HuH-7 (cell line): Measurements from ENCODE around the gene CEP85L.

Experiments
- DNase-seq: peaks from one replicate; pipeline ENCODE4 v3.0.0; 2011; ENCODE audit warnings: low spot score

Gene CEP85L

DNA sequence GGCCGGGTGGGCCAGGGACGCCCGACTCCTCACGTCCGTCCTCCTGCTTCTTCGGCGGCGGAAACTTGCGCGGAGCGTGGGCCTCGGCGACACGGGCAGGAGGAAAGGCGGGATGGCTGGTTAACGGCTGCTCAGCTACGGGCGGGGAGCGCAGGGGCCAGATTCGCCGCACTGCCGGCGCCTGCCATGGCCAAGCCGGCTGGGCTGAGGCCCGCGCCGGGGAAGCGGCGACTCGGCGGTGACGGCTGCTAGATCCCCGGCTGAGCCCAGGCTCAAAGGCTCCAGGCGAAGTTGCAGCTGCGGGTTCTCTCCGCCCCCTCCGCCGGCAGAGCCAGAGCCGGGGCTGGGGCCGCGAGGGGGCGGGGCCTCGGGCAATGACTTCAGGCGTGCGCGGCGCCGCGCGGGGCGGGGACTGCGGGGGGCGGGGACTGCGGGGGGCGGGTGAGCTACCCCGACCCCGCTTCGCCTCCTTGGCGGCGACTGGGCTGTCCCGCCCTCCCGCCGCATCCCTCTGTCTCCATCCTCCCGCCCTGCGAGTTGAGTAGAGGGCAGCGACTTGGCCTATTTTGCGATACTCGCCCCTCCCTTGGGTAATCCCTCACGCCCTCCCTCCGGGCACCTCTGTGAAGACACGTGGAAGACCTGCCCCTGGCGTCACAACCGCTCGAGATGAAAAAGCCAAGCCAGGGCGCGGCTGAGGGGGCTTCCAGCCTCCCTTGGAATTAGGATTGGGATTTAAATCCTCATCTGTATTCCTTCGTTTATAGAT is at the start of gene CEP85L:
CEP85L (minus strand) TSS at position 310 of the 769 bp plus-strand sequence. CDS start 322 bp downstream, outside the sequence.
- peak; percentile 89 for DNase-seq

DNA sequence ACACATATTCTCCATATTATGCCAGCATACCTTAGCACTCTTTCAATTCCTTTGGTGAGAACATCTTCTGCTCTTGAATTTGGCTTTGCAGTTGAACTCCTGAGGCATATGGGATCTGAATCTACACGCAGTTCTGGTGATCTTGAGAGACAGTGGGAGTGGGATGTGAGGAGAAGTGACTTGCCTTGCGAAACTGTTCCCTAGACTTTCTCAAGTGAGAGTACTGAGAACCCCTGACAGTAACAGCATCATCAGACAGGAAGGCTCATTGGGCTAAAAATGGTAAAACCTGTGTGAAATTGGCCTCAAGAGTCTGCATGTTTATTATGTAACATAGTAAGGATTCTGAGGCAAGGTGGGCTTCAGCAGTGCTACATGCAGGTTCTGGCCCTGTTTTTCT is 49.1 kb upstream of the CEP85L start:
- no peak for DNase-seq

DNA sequence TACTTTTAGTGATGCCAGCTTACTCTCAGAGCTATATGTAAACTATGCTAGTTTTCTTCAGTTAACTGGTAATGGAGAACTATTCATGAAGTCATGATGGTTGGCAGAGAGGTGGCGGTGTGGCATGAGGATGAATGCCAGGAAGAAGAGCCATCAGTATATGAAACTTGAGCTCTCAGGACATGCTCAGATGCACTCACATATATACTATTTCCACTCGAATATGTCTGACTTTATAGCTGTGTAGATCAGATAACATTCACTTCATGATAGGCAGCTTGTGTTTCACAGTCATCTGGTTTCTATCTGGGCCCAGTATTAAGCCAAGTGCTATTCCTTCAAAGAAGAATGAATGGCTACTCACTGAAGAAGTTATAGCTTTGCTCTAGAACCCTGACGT is 46.2 kb upstream of the CEP85L start:
- DNase-seq = no peak

DNA sequence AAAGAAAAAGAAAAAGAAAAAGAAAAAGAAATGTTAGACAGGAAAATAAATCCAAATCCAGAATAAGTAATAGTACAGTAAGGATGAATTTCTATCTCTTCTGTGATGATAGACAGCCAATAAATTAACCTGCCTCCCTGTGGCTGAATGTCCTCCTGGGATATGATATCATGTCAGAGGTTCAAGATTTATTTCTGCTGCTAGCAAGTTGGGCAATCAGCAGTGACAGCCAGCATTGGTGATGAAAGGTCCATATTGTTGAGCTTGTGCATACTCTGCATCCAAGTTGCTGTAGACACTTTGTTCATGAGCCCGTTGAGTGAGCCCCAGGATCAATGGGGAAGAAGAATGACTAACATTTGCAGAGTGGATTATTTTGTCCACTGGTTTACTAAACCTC is 44.9 kb upstream of the CEP85L start:
- DNase-seq = no peak

DNA sequence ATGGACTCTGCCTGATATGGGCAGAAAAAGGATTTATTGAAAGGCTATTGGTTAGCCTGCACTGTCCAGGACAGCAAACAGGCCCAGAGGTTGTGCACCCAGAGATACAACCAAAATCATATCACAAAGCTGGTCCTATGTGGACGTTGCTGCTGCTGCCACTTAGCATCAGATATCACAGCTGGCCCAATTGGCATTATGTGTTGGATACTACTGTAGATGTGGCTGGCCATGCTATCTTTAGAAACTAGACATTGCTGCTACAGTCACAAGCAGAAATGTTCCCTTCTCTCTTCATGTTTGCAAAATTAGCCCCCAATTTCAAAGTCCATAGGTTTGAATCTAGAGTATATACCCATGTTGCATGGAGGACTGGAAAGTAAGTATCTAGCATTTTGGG is 42.2 kb upstream of the CEP85L start:
- DNase-seq = no peak

DNA sequence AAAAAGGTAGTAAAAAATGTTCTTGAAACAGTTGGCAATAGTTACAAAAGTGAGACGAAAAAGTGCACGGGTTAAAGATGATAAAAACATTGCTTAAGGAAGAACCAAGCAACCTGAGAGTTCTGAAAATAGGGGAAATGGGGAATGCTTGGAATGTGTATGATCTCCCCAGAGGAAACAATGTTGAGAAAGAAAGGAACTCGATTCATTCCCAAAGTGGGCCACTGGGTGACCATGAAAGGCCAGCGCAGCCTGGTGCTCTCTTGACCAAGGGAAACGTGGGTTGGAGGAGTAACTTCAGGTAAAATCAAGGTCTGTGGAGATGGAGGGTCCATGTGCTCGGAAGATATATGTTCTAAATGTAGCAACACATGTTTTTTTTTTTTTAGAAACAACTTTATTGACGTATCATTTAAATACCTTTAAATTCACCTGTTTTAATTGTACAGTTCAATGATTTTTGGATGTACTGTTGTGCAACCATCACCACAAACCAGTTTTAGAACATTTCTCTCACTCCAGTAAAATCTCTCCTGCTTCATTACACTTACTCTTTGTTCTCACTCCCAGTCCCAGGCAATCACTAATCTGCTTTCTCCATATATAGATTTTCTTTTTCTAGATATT is 34.5 kb upstream of the CEP85L start:
- no peak for DNase-seq

DNA sequence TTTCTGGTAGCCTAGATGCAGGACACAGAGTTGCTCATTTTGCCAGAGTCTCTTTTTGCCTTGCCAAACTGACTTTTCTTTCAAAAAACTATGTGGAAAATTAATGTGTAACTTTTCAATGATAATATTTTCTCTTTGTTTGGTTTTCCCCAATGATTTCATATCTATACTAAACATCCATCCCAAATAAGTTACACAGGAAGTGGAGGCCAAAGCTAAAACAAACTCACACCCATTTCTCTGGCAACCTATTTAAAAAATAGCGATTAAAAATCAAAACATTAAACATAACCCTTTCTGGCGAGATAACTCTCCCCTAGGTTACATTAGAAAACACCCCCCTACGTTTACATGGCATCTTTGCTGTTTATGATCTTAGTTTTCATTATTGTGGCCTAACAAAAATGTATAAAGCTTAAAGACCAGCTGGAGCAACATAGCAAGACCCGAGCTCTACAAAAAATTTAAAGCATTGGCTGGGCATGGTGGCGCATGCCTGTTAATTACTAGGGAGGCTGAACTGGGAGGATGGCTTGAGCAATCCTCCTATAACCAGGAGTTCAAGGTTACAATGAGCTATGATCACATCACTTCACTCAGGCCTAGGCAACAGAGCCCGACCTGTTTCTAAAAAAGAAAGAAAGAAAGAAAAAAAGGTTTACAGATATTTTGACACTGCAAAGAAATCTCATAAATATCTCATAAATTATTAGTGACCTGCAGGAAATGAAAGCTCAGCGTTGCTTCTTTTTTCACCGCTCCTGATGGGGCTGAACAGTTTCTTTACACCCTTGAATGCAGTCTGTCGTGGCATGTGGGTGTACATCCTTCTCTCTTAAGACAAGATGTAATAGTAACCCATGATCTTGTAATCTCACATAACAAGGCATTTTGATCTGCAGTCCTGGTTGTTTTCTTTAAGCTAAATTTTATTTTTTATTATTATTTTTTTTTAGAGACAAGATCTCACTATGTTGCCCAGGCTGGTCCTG is 32.8 kb upstream of the CEP85L start:
- no peak for DNase-seq

DNA sequence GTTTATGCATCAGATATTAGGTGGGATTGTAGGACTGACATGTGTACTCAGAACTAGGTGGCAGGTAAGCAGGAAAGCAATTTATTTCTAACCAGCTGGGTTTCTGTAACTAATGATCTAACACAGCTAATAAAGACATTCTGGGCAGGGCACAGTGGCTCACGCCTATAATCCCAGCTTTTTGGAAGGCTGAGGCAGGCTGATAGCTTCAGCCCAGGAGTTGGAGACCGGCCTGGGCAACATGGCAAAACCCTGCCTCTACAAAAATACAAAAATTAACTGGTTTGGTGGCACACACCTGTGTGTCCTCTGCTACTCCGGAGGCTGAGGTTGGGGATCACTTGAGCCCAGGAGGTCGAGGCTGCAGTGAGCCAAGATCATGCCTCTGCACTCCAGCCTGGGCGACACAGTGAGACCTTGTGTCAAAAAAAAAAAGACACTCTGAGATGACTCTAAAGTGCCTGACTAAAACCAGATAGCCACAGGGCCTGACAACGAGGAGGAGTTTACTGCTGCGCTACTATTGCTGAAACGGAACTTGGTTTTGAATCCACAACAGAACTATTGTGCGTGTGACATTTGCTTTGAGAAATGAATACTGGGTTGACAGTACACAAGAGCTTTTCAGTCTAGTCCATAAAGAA is 29.2 kb upstream of the CEP85L start:
- no peak for DNase-seq

DNA sequence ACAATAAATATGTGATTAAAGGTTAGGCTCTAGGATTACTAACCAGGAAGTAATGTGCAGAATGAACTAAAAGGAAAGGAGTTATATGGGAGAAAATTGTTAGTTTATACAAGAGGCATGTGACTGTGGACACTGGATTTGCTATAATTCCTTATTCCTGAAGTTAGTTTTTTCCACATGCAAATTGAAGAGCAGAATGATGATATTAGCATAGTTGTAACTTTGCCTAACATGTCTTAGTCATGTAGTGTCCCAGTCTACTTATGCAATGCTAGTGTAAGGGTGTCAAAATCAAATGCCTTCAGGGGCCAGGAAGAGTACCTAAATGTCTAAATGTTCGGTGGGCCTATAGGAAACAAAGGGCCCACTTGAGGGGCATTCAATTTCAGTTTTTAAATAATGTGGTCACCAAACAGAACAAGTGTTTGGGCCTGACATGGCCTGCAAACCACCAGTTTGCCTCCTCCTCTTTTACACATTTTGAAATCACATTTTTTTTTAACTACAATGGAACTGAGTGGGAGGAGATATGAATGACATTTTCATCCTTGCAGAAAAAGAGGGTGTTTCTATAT is 28.0 kb upstream of the CEP85L start:
- DNase-seq = no peak

DNA sequence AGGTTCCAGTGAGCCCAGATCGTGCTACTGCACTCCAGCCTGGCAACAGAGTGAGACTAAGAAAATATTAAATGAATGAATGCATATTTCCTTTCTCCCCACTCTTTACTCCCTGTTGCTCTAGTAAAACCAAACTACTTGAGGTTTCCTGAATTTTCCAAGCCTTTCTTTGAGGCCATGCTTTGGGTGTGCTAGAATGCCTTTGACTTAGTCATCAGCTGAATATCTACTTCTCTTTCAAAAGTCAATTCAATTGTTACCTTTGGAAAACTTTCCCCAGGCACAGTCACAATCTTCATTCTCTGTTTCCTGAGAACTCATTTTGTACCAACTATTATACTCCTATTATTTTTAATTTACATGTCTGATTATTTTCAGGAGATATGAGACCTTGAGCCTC is 27.5 kb upstream of the CEP85L start:
- DNase-seq = no peak

DNA sequence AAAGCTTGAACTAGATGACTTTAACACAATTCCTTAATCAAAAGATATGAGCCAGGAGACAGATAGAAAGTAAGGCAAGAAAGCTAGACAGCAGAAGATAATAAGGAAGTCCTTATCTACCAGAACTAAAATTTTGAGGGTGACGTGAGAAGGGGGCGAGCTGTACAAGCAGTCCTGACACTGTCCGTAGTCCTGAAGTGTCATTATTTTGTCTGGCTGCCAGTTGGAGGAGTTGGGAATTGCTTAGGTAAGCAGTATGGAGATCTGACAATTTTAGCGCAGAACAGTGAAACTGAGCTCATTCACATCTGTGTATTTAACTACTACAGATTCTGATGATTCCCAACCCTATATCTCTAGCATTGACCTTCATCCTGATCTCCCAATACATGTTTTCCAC is 25.8 kb upstream of the CEP85L start:
- DNase-seq = no peak

DNA sequence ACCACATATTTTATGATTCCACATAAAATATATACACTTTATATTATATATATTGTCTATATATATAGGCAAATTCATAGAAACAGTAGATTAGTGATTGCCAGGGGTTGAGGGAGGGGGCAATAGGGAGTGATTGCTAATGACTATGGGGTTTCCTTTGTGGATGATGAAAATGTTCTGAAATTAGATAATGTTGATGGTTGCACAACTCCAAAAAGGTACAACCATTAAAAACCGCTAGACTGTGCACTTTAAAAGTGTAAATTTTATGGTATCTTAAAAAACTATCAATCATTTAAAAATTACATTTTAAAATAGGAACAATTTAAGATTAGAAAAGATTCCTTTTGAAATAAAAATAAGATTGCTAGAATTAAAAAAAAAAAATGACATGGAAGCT is 23.8 kb upstream of the CEP85L start:
- DNase-seq = no peak

DNA sequence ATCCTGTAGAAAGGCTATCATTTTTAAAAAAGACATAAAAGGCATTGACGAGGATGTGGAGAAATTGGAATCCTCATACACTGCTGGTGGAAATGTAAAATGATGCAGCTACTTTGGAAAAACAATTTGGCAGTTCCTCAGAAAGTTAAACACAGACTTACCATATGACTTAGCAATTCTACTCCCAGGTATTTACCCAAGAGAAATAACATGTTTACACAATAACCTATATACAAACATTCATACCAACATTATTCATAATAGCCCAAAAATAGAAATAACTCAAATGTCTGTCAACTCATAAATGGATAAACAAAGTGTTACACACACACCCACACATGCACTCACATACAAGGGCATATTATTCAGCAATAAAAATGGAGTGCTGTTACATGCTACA is 23.4 kb upstream of the CEP85L start:
- DNase-seq = no peak

DNA sequence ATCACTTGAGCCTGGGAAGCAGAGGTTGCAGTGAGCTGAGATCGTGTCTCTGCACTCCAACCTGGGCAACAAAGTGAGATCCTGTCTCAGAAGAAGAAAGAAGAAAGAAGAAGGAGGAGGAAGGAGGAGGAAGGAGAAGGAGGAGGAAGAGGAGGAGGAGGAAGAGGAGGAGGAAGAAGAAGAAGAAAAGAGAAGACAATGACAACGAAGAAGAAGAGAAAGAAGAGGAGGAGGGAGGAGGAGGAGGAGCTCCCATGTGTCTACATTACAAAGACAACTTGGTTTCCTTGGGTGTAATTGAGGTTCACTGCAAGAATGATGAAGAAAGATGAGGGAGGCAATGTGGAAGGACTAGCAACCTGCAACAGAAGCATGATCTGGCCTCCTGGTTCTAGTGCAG is 21.3 kb upstream of the CEP85L start:
- no peak for DNase-seq

DNA sequence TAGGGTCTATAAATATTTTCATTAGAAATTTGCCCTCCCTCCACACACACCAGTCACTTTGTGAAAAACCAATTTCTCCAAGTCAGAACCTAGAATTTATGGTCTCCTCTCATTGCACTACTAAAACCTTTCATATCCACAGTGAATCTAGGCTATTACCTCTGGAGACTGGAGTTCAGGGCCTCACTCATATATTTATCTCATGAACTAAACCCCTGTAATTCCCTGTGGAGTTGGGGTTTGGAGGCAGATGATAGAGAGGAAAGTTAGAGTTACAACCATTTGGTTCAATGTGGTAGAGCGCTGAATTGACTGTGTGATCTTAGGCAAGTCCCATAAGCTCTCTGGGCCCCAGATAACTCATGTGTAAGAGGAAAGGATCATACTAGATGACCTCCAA is 18.2 kb upstream of the CEP85L start:
- no peak for DNase-seq

DNA sequence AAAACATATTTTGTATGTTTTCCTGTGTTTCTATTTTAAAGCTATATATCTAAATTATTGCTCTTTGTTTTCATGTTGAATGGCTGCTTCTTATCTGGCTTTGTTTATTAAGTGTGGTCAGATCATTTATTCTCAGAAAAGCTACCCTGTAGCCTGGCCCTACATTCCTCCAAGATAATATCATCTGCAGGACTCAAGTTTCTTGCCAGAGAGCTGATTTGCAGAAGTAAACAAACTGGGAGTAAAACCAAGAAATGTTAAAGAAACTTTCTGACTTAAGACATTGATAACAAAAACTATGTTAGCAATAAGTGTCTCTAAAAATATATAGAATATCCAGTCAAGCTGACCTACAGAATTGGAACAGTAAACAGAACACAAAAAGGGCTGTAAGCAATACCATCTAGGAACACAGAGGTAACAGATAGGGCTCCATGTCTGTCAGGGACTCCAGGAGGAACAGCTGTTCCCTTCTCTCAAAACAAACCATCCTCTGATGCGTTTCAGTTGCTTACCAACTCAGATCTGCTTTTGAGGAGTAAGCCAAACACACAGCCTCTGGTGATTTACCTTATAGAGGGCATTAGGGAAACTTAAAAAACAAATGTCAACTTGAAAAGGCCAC is 17.5 kb upstream of the CEP85L start:
- DNase-seq = no peak

DNA sequence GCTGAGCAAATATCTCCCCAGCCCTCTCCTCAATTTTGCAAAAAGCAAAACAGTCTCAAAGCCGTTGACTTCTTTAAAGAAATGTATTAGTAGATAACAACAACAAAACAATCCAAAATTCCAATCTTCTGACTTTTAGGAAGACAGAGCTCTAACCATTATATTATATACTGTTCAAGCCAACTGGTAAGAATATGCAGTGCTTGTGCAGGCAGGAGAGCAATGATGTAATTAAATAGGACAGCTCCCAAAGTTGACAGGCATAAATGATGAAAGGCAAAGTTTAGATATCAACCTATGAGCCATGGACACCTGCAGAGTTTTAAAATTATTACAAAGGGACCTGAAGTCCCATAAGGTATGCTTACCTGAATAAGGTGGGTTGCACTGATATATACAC is 16.6 kb upstream of the CEP85L start:
- DNase-seq = no peak

DNA sequence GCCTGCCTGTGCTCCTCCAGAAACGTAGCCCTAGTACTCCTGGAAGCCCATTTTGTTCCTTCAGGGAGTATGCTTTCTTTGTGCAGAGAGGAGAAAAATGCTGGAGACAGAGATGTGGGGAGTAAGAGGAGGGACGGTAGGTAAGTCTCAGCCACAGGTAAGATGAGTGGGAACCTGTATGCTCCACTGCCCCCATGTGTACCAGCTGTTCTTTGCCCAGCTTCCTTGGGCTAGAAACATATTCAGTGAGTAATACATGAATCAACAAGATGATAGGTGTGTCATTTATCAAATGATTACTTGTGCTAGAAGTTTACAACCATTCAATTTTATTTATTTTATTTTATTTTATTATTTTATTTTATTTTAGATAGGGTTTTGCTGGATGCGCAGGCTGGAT is 13.6 kb upstream of the CEP85L start:
- DNase-seq = no peak

DNA sequence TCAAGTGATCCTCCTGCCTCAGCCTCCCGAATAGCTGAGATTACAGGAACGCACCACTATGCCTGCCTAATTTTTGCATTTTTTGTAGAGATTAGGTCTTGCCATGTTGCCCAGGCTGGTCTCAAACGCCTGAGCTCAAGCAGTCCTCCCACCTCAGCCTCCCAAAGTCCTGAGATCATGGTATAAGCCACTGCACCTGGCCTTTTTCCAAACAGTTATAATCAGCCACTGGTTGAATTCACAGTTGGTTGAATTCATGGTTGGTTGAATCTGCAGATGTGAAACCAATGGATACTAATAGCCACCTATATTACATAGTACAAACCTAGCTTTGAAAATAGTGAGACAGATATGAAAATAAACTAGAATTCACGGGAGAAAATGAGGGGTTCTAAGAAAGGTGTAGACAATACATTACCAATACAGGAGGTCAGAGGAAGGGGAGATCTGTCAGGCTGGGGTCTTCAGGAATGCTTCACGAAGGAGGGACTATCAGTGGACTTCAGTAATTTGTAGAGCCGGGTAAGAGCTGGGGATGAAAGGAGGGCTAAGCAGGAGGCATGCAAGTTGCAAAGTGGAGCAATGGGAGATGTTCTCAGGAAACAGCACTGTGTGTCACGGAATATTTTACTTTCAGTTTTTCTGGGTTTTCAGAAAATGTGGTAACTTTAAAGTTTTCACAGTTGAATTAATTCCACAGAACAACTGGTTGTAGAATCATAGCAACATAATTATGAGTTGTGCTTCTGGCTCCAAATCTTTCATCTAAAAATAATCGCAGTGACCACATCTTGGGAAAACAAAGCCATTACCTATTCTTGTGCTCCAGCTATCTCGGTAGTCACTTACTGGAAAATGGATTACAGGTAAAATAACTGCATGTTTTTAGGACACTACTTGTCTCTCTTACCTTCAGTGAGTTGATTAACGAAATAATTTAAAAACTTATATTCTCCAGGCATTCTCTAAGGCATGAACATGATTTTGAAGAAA is 12.9 kb upstream of the CEP85L start:
- no peak for DNase-seq

DNA sequence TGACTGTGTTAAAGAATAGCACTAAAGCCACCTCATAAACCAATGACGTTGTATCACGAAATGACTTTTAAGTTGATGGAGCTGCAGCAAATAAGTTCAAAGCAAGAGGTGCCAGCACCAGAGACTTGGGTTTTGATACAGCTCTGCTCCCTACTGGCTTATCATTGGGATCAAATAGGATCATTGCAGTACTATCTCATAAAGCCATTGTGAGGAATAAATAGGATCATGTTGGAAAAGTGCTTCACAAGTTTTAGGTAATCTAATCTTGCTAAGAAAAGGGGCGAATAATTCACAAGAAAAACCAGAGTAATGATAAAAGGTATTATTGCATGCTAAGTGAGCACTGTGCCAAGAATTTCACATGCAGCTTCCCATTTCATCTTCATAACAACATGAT is 10.4 kb upstream of the CEP85L start:
- no peak for DNase-seq
